ENCODE measurements around the gene SNX20. TPM values are rescaled to one million over a fixed set of nuclear protein-coding genes. Genes with fewer than 3 reads are reported as not detected.

Gene SNX20
- total RNA-seq, 3 donors from 2014 or later, result 1.4 to 2.9 (median 1.7) TPM

DNA sequence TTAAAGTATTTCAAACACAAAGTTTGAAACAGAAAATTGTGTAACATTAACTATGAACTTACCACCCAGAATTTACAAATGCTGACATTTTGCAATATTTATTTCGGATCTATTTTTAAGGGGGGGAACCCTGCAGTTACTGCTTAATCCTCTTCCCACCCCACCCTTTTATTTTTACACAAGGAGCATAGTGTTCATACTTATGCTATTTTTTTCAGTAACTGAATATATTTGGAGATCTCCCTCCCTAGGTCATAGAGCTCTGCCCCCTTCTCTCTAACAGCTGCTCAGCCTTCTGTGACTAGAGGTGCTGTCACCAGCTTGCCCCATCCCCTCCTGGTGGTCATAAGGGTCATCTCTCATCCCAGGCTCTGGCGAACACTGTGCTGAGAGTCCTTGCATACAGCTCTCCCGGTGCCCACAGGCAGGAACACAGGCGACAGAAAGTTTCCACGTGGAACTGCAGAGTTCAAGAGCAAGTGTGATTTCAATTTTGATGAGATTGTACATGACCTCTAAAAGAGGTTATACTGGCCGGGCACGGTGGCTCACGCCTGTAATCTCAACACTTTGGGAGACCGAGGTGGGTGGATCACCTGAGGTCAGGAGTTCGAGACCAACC is 44.2 kb downstream of the SNX20 start:
- TF ChIP-seq, protein P1, sequence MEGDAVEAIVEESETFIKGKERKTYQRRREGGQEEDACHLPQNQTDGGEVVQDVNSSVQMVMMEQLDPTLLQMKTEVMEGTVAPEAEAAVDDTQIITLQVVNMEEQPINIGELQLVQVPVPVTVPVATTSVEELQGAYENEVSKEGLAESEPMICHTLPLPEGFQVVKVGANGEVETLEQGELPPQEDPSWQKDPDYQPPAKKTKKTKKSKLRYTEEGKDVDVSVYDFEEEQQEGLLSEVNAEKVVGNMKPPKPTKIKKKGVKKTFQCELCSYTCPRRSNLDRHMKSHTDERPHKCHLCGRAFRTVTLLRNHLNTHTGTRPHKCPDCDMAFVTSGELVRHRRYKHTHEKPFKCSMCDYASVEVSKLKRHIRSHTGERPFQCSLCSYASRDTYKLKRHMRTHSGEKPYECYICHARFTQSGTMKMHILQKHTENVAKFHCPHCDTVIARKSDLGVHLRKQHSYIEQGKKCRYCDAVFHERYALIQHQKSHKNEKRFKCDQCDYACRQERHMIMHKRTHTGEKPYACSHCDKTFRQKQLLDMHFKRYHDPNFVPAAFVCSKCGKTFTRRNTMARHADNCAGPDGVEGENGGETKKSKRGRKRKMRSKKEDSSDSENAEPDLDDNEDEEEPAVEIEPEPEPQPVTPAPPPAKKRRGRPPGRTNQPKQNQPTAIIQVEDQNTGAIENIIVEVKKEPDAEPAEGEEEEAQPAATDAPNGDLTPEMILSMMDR (IDR thresholded peaks at IDR 0.05), result no peak
- DNase-seq (no peak), ATAC-seq (no peak)
- no peaks in the 10 kb centered on the region for H3K4me1 ChIP-seq (ENCODE audit: low read depth)
- H3K36me3 ChIP-seq (ENCODE audit: low read depth), result no peaks in the 10 kb centered on the region
- no peak overlapping the region for H3K4me3 ChIP-seq
- intact Hi-C loops (cut with DNase I, micrococcal nuclease), result no loop called here
- no peaks in the 10 kb centered on the region for H3K9me3 ChIP-seq

DNA sequence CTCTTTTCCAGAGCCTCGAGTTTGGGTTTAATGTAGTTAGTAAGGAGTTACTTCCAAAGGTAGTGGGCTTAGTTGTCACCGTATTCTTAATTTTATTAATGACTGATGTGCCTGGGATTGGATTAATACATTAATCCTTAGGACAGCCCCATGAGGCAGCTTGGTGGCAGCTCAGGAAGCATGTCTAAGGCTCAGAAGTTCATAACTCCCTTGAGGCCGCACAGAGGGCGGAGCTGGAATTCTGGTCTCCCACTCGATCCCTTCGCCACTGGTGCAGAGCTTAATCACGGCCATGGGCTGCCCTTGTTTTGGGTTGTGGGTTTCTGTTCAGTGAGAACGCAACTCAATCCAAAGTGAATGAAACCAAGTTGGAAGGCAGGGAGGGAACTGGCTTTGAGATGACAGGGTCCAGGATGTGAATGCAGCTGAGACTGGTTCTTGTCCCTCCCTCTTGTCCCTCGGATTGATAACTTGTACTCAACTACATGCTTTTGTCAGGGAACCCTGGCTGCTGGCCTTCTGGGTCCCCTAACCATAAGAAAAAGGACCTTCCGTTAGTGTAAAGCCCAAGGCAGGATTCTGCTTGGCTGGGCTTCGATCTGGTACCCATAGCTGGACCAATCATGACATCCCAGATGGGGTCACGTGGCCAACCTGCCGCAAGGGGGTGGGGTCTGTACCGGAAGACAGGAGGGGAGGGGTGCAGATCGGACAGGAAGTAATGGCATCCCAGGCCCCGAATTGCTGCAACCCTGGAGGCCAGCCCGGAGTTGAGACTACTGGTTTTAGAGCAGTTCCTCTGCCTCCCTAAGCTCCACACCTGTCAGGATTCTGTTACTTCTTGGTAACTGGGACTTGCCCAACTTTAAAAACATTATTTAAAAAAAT is 45.4 kb downstream of the SNX20 start:
- Histone ChIP-seq H3K36me3 (ENCODE audit: low read depth) (no peaks in the 10 kb centered on the region), H3K9me3 (no peaks in the 10 kb centered on the region), H3K4me1 (ENCODE audit: low read depth) (no peaks in the 10 kb centered on the region), H3K4me3 (no peak overlapping the region)
- no peak for ATAC-seq
- TF ChIP-seq, protein P1 (IDR thresholded peaks at IDR 0.05), result no peak
- intact Hi-C loops (cut with DNase I, micrococcal nuclease), result no loop called here
- no peak for DNase-seq

DNA sequence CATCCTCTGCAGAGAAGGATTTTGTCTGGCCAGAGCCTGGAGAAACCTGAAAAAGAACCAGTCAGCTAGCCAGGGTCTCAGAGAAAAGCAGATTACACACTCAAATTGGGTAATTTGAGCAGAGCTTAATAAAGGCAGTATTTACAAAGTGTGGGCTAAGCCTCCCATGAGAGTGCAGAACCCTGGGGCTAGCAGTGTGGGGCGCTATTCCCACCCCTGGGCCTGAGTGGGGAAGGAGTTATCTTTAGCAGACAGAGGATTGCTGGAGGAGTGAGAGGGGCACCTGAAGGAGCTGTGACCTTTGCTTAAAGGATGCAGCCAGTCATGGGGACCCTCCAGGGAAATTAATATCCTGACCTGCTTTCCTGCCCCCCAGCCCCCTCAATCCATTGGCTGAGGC is 46.2 kb downstream of the SNX20 start:
- intact Hi-C loops (cut with DNase I, micrococcal nuclease), result no loop called here
- ATAC-seq (no peak), DNase-seq (no peak)
- no peaks in the 10 kb centered on the region for H3K4me1 ChIP-seq (ENCODE audit: low read depth)
- no peaks in the 10 kb centered on the region for H3K36me3 ChIP-seq (ENCODE audit: low read depth)
- no peaks in the 10 kb centered on the region for H3K9me3 ChIP-seq
- TF ChIP-seq, protein P1 (IDR thresholded peaks at IDR 0.05), result no peak
- H3K4me3 ChIP-seq, result no peak overlapping the region

- H3K4me3 ChIP-seq, result no peak overlapping the region
- DNase-seq (no peak), ATAC-seq (no peak)
Measured at GRCh38 chr16:50634090-50634489, 47.0 kb downstream of the SNX20 start.

GRCh38 chr16:50632927-50633800 is 47.9 kb downstream of the SNX20 start:
- H3K9me3 ChIP-seq, result no peaks in the 10 kb centered on the region
- no peaks in the 10 kb centered on the region for H3K36me3 ChIP-seq (ENCODE audit: low read depth)
- no peak for DNase-seq
- no peaks in the 10 kb centered on the region for H3K4me1 ChIP-seq (ENCODE audit: low read depth)
- no peak for ATAC-seq
- no peak overlapping the region for H3K4me3 ChIP-seq
- TF ChIP-seq, protein P1 (IDR thresholded peaks at IDR 0.05), result no peak
- intact Hi-C loops (cut with DNase I, micrococcal nuclease), result no loop called here

More at GRCh38 chr16:50634090-50634489, 47.0 kb downstream of the SNX20 start:
- no peaks in the 10 kb centered on the region for H3K9me3 ChIP-seq
- intact Hi-C loops (cut with DNase I, micrococcal nuclease), result no loop called here
- no peaks in the 10 kb centered on the region for H3K36me3 ChIP-seq (ENCODE audit: low read depth)
- TF ChIP-seq, protein P1 (IDR thresholded peaks at IDR 0.05), result no peak
- H3K4me1 ChIP-seq (ENCODE audit: low read depth), result no peaks in the 10 kb centered on the region

All from mucosa of descending colon (tissue), 3 donors.